ENCODE results near the gene SGCA. TPM values are rescaled to one million over a fixed set of nuclear protein-coding genes. Genes with fewer than 3 reads are reported as not detected.
A peak's percentile ranks its signal among the peaks of the same experiment; 100 is the strongest.

Gene SGCA
- polyA plus RNA-seq, 1 donor (not counting 4 experiments of a cell fraction or from before 2014, with no cell fraction given): not detected

- dilution Hi-C loops (cut with MboI; ENCODE audit: extremely low pct_ligation_motif_present, low sequenced_read_pairs): no loop called here
- Histone ChIP-seq H3K4me3 (ENCODE audit: control insufficient read depth in 2 of 3, extremely low read depth in 1 of 3, insufficient read depth in 2 of 3, low read depth in 1 of 3, low read length in 3 of 3) (no peak overlapping the region), H3K4me2 (ENCODE audit: control insufficient read depth, extremely low read depth, insufficient read depth, low read depth, low read length) (no peak overlapping the region), H3K9me3 (ENCODE audit: control insufficient read depth, low read depth, low read length) (no peaks in the 10 kb centered on the region), H3K27me3 (ENCODE audit: control insufficient read depth, extremely low read depth, insufficient read depth, low read length) (no peaks in the 10 kb centered on the region), H2AFZ (ENCODE audit: control insufficient read depth, low read length) (no peak overlapping the region), H3K79me2 (ENCODE audit: control insufficient read depth, insufficient read depth, low read length) (peaks cover 8% of the 10 kb centered on the region), H3K9me1 (ENCODE audit: control insufficient read depth, extremely low read depth, insufficient read depth, low read length) (peaks cover 2% of the 10 kb centered on the region), H3K36me3 (ENCODE audit: control insufficient read depth in 2 of 2, extremely low read depth in 1 of 2, insufficient read depth in 2 of 2, low read length in 2 of 2) (peaks cover 60 to 68% of the 10 kb centered on the region in 2 experiments), H4K20me1 (ENCODE audit: control insufficient read depth, extremely low read depth, insufficient read depth, low read length) (peaks cover 7% of the 10 kb centered on the region), H3K4me1 (ENCODE audit: control insufficient read depth, extremely low read depth, insufficient read depth, low read length) (no peaks in the 10 kb centered on the region), H3K9ac (ENCODE audit: control insufficient read depth, extremely low read depth, insufficient read depth, low read length) (no peak overlapping the region), H3K27ac (ENCODE audit: control insufficient read depth, insufficient read depth, low read length) (no peak overlapping the region)
- TF ChIP-seq EZH2 (IDR thresholded peaks at IDR 0.05; ENCODE audit: low read length) (no peak), CTCF (optimal IDR thresholded peaks at IDR 0.05 in 1 of 3, IDR thresholded peaks at IDR 0.05 in 1 of 3, conservative IDR thresholded peaks at IDR 0.05 in 1 of 3; ENCODE audit: extremely low read depth in 1 of 3, insufficient read depth in 2 of 3, low read length in 3 of 3) (no peak)
- FAIRE-seq (no peak), DNase-seq (ENCODE audit: low read depth, low spot score) (no peak)
Measured at GRCh38 chr17:50139185-50139783, 26.5 kb upstream of the SGCA start.

GRCh38 chr17:50139950-50140885 lies 25.6 kb upstream of the SGCA start:
- no peaks in the 10 kb centered on the region for H3K9me3 ChIP-seq (ENCODE audit: control insufficient read depth, low read depth, low read length)
- peaks cover 15% of the 10 kb centered on the region for H3K79me2 ChIP-seq (ENCODE audit: control insufficient read depth, insufficient read depth, low read length)
- no peaks in the 10 kb centered on the region for H3K27me3 ChIP-seq (ENCODE audit: control insufficient read depth, extremely low read depth, insufficient read depth, low read length)
- H3K4me1 ChIP-seq (ENCODE audit: control insufficient read depth, extremely low read depth, insufficient read depth, low read length): no peaks in the 10 kb centered on the region
- no peak overlapping the region for H3K9ac ChIP-seq (ENCODE audit: control insufficient read depth, extremely low read depth, insufficient read depth, low read length)
- peaks cover 13% of the 10 kb centered on the region for H4K20me1 ChIP-seq (ENCODE audit: control insufficient read depth, extremely low read depth, insufficient read depth, low read length)
- DNase-seq (ENCODE audit: low read depth, low spot score): no peak
- no peak overlapping the region for H3K4me3 ChIP-seq (ENCODE audit: control insufficient read depth in 2 of 3, extremely low read depth in 1 of 3, insufficient read depth in 2 of 3, low read depth in 1 of 3, low read length in 3 of 3)
- H3K4me2 ChIP-seq (ENCODE audit: control insufficient read depth, extremely low read depth, insufficient read depth, low read depth, low read length): no peak overlapping the region
- no peak overlapping the region for H2AFZ ChIP-seq (ENCODE audit: control insufficient read depth, low read length)
- dilution Hi-C loops (cut with MboI; ENCODE audit: extremely low pct_ligation_motif_present, low sequenced_read_pairs): no loop called here
- peaks cover 2% of the 10 kb centered on the region for H3K9me1 ChIP-seq (ENCODE audit: control insufficient read depth, extremely low read depth, insufficient read depth, low read length)
- TF ChIP-seq CTCF (optimal IDR thresholded peaks at IDR 0.05 in 1 of 3, IDR thresholded peaks at IDR 0.05 in 1 of 3, conservative IDR thresholded peaks at IDR 0.05 in 1 of 3; ENCODE audit: extremely low read depth in 1 of 3, insufficient read depth in 2 of 3, low read length in 3 of 3) (peak; percentile 90 to 99 (median 97)), EZH2 (IDR thresholded peaks at IDR 0.05; ENCODE audit: low read length) (no peak)
- FAIRE-seq: peak; percentile 95
- no peak overlapping the region for H3K27ac ChIP-seq (ENCODE audit: control insufficient read depth, insufficient read depth, low read length)
- H3K36me3 ChIP-seq (ENCODE audit: control insufficient read depth in 2 of 2, extremely low read depth in 1 of 2, insufficient read depth in 2 of 2, low read length in 2 of 2): peaks cover 63 to 71% of the 10 kb centered on the region in 2 experiments

Data from keratinocyte (primary cell).